GM19238 (cell line): Measurements from ENCODE around the gene SRSF3.
"Not testable (repeated sequence)": the region's sequence is repeated elsewhere in the genome, so short reads cannot be mapped to it uniquely, and the experiment has no call there.

Experiments
- DNase-seq: peaks from one replicate; pipeline ENCODE4 v3.0.0; 2011; ENCODE audit warnings: low spot score; ENCODE audit not compliant: insufficient read length

Gene SRSF3

GRCh38 chr6:36604090-36605060 lies 10.2 kb downstream of the SRSF3 start:
- no peak for DNase-seq

GRCh38 chr6:36605143-36605542 lies 11.0 kb downstream of the SRSF3 start:
- no peak for DNase-seq

GRCh38 chr6:36605560-36606391 lies 11.6 kb downstream of the SRSF3 start:
- no peak for DNase-seq

DNA sequence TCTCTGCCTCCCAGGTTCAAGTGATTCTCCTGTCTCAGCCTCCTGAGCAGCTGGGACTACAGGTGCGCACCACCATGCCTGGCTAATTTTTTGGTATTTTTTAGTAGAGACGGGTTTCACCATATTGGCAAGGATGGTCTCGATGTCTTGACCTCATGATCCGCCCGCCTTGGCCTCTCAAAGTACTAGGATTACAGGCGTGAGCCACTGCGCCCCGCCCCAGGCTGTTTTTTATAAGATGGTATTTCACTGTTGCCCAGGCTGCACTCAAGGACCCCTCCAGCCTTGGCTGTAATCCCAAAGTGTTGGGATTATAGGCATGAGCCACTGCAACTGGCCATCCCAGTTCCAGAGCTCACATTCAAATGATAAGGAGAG lies 13.1 kb downstream of the SRSF3 start:
- DNase-seq, result not testable (repeated sequence)

- DNase-seq, result no peak
Observed at GRCh38 chr6:36607683-36608386, 13.7 kb downstream of the SRSF3 start.

DNA sequence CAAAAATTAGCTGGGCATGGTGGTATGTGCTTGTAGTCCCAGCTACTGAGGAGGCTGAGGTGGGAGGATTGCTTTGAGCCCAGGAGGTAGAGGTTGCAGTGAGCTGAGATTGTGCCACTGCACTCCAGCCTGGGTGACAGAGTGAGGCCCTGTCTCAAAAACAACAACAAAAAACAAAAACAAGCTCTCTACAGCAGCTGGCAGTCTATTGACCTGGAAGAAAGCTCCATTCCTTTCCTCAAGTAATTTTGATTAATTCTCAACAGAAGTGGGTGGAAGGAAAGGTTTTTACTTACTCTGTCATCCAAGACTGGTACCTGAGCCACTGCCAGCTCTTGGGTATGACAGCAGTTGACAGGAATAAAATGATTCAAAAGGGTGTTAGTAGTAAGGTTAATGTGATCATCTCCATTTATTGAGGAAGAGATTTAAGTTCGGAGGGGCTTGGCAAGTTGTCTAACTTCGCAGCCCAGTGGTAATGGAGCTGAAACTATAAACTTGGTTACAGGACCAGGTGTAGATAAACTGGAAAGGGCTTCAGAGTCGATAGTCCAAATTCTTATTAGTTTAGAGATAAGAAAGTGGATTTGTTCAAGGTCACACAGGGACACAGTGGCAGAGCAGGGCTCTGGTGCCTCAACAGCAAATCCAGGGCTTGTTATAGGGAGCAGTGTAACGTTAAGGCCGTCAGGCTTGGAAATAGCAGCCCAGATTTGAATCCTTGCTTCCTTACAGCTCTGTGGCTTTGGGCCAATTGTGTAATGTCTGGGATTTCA lies 14.8 kb downstream of the SRSF3 start:
- no peak for DNase-seq

- no peak for DNase-seq
Observed at GRCh38 chr6:36609582-36609981, 15.4 kb downstream of the SRSF3 start.

- DNase-seq, result no peak
Observed at GRCh38 chr6:36610041-36610955, 16.1 kb downstream of the SRSF3 start.

- no peak for DNase-seq
Observed at GRCh38 chr6:36610956-36611336, 16.8 kb downstream of the SRSF3 start.

GRCh38 chr6:36611679-36612078 lies 17.5 kb downstream of the SRSF3 start:
- DNase-seq, result not testable (repeated sequence)

- DNase-seq, result no peak
Observed at GRCh38 chr6:36612101-36612625, 18.0 kb downstream of the SRSF3 start.

GRCh38 chr6:36613200-36613995 lies 19.2 kb downstream of the SRSF3 start:
- DNase-seq, result no peak

DNA sequence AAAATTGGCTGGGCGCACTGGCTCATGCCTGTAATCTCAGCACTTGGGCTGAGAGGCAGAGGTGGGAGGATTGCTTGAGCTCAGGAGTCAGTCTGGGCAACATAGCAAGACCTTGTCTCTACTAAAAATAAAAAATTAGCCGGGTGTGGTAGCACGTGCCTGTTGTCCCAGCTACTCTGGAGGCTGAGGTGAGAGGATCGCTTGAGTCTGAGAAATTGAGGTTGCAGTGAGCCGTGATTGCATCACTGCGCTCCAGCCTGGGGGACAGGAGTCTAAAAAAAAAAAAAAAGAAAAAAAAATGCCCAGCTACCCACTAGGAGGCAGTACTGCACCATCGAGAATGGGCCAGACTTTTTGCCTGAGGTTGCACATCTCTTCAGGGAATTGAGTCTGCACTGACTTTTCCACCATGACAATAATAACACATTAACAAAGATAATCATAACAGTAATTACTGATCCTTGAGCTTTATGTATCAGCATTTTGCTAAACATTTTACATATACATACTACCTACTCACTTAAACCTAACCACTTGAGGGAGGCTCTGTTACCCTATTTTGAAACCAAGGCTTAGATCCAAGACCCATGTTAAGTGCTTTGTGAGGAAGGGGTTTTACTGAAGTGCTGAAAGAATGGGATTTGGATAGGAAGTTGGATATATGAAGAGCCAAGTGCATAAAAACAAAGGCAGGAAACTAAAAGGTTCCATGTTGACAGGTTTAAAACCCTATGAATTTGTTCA lies 21.0 kb downstream of the SRSF3 start:
- DNase-seq, result no peak

DNA sequence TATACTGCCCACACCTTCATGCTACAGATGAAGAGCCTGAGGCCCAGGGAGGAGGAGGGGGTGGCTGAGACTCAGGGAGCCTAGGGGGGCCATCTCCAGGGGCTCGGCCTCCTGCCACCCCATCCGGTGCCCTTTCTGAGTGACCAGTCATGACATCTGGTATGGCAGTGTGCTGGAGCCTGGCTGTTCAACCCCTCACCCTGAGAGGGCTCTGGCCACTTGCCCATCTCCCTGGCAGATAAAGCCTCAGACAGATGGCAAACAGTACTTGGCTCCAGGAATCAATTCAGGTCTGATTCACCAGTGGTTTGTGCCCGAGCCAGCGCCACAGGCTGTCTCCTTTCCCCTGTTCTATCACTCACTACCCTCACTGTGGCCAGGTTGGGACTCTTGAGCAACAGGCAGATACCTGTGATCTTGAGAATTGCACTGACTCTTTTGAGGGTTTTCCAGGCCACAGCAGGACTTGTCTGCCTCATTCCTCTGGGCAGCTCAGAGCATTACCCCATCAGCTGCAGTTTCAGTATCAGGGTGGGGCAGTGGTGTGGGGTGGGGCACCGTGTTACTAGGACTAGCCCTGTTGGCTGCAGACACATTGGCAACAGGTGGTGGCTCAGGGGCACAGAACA lies 22.8 kb downstream of the SRSF3 start:
- DNase-seq, result no peak

DNA sequence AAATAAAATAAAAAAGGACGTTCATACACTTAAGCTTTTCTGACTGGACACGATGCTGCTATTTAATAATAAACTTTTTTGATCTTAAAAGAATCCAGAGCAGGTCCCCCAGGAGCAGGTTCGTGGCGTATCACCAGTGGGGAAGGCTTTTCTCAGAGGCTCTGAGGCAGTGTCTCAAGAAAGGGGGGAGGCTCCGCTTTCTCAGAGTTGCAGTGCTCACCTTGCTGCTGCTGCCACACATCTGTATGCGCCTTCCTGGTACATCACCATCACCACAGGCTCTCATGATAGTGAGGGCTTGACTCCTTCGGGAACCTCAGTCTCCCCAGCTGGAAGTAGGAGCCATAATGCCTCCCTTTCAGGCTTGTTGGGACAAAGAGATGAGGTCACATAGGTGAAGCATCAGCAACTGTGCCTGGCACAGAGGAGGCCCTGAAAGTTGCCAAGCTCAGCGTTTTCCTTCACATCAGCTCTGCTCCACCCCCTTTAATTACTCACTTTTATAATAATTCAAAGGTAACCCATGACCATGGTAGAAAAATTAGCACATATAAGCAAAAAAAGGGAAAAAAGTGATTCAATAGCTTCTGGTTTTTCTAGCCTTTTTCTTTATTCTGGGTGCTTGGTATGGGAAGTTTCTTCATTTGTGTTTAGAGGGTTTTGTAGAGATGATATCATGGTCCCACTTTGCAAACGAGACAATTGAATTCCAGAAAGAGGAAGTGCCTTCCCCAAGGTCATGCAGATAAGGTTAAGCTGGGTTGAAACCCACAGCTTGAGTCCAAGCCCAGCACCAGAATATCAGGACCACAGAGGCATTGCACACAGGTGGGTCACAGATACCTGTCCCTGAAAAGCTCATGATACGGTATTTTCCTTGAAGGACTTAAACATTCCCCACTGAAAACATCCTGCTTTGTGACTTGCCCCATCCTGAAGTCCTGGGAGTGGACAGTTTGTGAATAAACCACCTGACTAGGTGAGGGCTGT lies 24.5 kb downstream of the SRSF3 start:
- no peak for DNase-seq

DNA sequence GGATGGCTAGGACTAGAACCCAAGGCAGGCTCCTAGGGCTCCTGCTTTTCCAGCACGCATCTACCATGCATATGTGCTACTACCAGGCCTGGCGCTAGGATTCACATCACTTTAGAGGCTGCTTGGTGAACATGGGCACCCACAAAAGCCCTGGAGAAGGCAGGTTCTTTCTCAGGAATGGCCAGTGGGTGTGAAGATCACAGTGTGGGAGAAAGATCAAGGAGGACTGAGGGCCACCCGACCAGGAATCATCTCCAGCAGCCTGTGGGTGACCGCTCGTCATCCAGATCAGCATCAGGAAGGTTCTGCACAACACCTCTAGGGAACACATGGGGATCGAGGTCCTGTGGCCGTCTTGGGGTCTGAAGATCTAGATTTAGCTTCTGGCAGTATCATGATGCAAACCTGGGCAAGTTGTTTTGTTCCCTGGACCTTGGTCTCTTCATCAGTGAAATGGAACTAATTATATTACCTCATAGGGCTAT lies 27.3 kb downstream of the SRSF3 start:
- no peak for DNase-seq
